ENCODE results near the gene HLA-DQB1.
"Not testable (repeated sequence)": the region's sequence is repeated elsewhere in the genome, so short reads cannot be mapped to it uniquely, and the experiment has no call there.

Gene HLA-DQB1

DNA sequence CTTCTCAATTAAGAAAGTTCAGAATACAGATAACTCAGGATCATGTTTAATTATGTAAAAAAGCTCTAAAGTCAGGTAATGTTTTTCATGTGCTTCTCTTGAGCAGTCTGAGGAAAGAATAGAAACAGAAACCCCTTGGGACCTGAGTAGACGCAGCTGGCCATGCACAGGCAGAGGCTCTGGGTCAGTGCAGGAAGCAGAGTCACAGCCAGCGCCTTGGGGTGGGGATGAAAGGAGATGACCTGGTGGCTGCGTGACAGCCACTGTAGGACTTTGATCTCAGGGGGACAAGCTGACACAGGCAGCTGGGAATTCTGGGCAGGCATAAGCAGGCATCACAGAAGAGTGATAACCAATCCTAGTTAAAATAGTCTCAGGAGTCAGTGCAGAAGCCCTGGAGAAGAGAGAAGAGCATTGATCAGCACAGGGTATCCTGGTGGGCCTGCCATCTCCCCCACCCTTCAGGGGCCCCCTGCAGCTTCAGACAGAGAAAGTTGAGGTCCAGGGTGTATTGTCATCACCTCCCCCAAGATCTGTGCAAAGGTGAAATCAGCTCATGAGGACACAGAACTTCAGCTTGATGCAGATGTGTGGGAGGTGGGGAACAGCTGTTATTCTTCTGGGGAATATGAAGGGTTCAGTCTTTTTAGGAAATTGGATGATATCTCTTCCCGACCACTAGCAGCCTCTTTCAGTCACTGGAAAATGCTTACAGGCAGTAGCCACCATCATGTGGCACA is 6.4 kb downstream of the HLA-DQB1 start:
- DNase-seq: no peak

DNA sequence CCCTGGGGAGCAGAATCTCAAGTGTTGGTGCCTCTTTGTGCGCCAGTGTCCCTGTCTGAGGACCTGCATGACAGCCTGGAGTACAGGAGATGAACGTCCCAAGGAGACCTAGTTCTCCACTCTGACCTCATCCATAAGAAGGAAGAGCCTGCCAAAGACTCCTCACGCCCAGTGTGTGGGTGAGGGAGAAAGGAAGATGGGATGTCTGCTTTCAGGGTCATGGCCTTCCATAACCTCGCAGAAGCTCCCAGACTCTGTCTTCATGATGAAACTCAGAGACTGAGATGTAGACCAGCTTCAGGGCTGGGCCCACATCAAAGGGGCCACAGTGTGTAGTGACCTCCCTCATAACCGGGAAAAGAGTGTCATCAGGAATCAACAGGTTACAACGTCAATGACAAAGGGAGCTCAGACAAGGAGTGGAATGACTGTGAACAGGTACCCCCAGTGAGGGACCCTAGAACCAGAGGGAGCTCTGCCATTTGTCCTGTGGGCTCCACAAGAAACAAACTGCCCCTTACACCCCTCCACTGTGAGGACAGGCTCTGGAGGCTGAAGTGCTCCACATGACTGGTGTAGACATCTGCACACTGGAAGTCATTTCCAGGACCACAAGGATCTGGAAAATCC is 8.1 kb downstream of the HLA-DQB1 start:
- no peak for DNase-seq

DNA sequence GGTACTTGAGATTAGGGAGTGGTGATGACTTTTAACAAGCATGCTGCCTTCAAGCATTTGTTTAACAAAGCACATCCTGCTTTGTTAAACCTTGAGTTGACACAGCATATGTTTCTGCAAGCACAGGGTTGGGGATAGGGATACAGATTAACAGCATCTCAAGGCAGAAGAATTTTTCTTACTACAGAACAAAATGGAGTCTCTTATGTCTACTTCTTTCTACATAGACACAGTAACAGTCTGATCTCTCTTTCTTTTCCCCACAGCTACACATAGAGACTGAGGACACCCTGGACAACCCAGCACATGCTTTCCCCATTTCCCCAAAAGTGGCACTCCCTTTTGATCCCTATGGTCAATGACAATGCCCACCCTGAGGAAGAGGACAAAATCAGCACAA is 8.6 kb downstream of the HLA-DQB1 start:
- not testable (repeated sequence) for DNase-seq

DNA sequence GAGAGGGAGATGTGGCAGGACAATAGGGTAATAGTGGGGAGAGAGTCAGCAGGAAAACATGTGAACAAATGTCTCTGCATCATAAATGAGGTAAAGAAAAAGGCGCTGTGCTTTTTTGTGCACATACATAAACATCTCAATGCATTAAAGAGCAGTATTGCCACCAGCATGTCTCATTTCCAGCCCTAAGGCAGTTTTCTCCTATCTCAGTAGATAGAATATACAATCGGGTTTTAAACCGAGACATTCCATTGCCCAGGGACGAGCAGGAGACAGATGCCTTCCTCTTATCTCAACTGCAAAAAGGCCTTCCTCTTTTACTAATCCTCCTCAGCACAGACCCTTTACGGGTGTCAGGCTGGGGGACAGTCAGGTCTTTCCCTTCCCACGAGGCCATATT is 9.1 kb downstream of the HLA-DQB1 start:
- not testable (repeated sequence) for DNase-seq

DNA sequence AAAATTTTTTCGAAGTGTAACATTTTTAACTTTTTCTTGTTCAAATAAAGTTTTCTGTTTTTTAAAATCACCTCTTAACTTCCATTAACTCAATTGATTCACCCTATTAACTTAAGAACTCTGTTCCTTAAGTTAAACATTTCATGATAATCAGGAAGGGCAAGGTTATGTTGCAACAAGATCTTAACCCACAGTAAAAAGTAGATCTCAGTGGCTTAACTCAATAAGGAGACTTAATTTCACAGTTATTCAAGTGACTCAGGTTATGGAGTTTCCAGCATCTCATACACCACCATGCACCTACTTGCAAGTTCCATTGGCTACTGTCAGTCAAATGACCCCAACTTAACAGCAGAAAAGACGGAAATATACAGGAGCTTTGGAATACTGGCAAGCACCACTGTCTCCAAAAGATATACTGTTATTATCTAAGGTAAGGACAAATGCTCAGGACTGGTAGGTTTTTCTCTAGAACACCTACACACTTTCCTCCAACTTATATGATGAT is 11.2 kb downstream of the HLA-DQB1 start:
- DNase-seq: no peak

DNA sequence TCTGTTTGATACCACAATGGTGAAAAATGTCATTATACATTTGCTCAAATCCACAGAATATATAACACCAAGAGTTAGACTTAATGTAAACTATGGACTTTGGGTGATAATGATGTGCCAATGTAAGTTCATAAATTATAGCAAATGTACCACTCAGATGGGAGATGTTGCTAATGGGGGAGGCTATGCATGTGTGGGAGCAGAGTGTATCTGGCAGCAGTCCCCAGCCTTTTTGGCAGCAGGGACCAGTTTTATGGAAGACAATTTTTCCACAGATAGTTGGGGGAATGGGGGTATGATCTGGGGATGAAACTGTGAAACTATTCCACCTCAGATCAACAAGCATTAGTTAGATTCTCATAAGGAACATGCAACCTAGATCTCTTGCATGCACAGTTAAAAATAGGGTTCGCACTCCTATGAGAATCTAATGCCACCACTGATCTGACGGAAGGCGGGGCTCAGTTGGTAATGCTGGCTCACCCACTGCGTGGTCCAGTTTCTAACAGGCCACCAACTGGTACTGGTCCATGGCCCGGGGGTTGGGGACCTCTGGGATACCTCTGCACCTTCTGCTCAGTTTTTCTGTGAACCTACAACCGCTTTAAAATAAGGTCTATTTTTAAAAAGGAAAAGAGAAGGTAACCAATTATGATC is 21.3 kb downstream of the HLA-DQB1 start:
- no peak for DNase-seq

DNA sequence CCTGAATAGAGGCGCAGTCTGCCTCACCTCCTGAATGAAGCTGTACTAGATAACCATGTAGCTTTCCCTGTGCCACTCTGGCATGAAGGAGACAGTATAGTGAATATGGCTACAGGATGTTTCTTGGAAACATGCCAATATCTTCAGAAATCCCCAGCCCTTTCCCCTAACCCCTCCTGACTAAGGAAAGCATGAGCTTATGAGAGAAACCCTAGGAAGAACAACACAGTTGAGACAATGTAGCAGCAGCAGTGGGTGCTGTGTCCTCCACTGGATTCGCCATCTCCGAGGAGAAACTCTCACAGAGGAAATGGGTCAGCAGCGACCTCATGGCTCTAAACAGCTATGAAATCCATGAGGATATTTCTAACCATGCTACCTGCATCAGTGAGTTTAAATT is 22.6 kb downstream of the HLA-DQB1 start:
- no peak for DNase-seq

DNA sequence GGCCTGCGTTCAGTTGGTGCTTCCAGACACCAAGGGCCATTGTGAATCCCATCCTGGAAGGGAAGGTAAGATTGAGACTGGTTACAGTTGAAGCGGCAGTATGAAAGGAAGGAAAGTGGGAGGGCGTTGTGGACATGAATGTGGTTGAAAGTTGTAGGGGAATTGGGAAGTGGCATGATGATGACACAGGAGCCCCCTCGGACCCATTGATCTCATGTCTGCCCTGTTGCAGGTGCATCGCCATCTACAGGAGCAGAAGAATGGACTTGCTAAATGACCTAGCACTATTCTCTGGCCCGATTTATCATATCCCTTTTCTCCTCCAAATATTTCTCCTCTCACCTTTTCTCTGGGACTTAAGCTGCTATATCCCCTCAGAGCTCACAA is 23.7 kb downstream of the HLA-DQB1 start:
- no peak for DNase-seq

DNA sequence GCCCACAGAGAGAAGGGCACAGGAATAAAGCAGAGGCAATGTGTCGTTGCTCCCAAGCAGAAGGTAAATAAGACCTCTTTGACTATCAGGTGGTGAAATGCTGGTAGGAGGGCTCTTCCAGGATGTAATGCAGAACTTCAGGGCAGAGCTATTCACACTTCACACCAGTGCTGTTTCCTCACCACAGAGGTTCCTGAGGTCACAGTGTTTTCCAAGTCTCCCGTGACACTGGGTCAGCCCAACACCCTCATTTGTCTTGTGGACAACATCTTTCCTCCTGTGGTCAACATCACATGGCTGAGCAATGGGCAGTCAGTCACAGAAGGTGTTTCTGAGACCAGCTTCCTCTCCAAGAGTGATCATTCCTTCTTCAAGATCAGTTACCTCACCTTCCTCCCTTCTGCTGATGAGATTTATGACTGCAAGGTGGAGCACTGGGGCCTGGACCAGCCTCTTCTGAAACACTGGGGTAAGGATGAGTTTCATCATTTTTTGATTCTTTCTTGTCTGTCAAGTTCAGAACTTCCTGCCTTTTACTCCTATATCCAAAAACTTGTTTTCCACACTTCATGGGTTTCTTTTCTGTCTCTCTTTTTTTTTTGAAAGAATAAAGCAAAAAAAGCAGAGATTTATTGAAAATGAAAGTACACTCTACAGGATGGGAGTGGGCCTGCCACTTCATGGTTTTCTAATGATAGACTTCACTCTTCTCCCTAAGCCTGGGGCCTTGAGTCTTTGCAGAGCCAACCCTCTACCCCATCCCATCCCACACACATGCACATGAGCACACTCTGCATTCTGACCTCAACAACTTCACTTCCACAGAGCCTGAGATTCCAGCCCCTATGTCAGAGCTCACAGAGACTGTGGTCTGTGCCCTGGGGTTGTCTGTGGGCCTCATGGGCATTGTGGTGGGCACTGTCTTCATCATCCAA is 24.4 kb downstream of the HLA-DQB1 start:
- DNase-seq: not testable (repeated sequence)

DNA sequence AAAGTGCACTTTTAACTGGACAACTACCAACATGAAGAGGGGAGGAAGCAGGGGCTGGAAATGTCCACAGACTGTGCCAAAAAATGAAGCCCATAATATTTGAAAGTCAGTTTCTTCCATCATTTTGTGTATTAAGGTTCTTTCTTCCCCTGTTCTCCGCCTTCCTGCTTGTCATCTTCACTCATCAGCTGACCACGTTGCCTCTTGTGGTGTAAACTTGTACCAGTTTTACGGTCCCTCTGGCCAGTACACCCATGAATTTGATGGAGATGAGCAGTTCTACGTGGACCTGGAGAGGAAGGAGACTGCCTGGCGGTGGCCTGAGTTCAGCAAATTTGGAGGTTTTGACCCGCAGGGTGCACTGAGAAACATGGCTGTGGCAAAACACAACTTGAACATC is 25.3 kb downstream of the HLA-DQB1 start:
- DNase-seq: no peak

DNA sequence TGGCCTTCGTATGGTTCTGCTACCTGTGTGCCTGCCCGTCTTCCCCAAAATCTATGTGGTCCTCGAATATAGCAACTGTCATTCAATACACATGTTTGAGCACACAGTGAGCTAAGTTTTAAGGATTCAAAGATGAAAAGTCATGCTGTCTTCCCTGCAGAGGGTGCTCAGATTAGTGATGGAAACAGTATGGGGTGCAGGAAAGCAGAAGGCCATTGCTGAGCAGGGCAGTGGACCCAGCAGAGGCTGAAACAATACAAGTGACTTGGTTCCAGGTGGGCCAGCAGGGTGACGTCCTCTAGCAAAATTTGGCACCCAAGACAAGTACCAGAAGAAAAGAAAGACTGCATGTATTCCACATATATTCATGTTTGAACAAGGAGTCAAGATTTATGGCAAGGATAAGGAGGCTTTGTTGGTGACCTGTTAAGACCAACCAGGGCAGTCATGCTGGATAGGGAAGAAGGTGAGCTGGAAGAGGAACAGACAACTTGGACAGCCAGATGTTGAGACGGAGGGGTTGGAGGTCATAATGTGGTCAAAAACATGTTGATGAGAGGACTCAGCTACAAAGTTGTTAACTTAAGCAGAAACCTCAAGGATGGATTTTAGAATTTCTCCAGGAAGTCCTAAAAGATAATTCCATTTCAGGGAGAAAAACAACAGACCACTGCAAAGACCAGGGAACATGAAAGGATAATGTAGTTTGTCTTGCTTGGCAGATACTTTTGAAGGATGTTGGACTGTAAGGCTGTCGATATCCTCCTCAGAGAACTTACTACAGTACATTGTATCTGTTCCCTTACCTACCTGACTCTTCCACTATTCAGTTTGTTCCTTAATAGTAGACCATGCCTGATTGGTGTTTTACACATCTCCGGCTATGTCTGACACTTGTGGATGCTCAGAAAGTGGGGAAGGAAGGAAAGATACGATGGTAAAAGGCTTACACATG is 26.7 kb downstream of the HLA-DQB1 start:
- no peak for DNase-seq

DNA sequence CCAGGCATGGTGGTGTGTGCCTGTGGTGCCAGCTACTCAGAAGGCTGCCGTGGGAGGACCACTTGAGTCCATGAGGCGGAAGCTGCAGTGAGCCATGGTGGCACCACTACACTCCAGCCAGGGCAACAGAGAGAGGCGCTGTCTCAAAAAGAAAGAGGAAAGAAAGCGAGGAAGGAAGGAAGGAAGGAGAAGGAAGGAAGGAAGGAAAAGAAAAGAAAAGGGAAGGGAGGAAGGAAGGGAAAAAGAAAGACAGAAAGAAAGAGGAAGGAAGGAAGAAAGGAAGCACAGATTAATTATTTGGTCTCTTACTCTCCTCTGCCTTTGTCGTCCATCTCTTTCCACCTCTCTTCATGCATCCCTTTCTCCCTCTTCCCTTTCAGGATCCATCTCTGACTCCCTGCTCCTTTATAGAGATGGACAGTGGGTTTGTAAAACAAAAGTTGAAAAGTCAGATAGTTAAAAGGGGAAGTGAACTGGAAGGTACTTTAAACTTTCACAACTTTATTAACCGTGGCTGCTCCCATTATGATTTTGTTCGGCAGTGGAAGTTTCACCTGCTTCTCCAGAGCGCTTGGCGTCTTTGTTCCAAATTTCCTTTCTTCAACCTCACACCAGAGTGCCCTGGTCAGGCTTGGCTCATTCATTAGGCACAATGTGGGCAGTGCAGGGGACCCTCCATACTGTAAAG is 27.8 kb downstream of the HLA-DQB1 start:
- DNase-seq: no peak

DNA sequence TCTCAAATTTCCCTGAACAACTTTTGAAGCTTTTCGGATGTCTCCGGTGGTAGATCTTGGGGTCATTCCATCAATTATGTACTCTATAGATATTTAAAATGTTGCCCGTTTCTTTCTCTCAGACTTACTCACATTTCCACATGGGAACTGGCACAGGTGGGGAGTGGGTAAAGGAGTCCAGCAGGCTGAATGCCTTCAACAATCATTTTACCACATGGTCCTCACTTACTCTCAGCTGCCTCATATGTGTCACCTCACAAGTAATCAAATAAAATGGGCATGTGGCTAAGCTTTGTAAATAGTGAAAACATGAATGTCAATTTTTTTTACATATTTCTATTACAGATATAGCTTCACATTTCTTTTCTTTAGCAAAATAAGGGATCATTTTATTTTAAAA is 28.6 kb downstream of the HLA-DQB1 start:
- no peak for DNase-seq

DNA sequence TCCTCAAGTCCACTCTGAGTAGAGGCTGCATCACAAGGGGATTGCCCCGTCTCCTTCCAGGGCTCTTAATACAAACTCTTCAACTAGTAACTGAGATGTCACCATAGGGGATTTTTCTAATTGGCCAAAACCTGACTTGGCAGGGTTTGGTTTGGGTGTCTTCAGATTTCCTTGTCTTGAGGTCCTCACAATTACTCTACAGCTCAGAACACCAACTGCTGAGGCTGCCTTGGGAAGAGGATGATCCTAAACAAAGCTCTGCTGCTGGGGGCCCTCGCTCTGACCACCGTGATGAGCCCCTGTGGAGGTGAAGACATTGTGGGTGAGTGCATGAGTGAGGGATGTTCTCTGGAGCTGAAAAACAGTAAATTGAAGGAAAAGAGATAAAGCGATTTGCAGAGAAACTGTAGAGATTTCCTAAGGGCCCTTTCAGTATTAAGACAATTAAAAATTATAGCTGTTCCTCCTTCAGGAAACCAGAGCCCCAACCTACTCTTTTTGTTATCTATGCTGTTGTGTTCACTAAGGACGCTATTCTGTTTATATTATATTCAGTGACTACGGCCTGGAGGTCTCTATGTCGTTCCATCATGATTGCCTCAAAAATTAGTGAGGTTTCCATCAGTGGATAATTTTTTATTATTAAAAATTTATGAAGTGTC is 29.1 kb downstream of the HLA-DQB1 start, which contains the start of gene HLA-DQA1:
TSS of gene HLA-DQA1 (plus strand) at position 188 of the 662 bp plus-strand sequence. CDS start at position 241, 53 bp downstream.
- no peak for DNase-seq

DNA sequence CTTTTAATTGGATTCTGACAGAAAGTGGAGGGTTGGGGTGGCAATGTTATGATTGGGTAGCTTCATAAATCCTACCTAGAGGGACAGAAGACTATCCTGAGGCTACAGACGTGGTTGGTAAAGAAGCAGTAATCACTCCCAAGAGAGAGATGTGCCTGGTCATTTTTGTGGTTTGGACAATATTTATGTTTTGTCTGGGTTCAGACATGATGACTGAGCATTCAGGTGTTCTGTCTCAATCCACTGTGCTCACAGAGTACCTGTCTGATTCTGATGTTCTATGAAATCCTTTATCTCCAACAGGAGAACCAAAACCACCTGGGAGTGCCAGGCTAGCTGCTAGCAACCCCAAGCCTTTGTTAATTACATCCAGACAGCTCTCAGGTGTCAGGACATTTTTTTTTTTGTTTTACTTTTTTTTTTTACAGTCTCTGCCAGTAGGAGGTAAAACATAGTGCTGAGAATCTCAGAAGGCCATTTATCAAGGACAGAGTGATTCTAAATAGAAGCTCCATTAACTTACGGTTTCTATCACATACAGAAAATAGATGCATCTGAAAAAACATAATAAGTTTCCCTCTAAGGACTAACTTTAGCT is 30.8 kb downstream of the HLA-DQB1 start:
- no peak for DNase-seq

DNA sequence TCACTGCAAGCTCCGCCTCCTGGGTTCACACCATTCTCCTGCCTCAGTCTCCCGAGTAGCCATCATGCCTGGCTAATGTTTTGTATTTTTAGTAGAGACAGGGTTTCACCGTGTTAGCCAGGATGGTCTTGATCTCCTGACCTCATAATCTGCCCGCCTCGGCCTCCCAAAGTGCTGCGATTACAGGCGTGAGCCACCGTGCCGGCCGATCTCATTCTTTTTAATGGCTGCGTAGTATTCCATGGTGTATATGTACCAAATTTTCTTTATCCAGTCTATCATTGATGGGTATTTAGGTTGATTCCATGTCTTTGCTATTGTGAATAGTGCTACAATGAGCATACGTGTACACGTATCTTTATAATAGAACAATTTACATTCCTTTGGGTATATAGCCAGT is 36.7 kb downstream of the HLA-DQB1 start:
- DNase-seq: not testable (repeated sequence)

DNA sequence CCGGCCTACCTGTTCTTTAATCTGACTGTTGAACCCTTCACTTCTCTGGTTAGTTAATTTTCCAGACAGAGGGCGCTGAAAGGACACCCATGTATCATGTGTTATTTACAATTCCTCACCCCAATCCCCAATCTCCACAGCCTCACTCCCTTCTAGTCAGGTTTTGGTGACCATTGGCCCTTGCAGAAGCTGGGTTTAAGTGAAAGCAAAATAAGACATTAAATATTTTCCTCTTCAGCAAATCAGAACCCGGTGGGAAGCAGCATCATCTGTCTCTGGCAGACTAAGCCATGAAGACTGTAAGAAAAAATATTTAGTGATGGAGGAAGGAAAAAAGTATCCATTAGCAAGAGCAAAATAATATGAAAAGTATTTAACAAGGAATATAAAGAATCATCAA is 38.6 kb downstream of the HLA-DQB1 start:
- DNase-seq: peak; percentile 8

DNA sequence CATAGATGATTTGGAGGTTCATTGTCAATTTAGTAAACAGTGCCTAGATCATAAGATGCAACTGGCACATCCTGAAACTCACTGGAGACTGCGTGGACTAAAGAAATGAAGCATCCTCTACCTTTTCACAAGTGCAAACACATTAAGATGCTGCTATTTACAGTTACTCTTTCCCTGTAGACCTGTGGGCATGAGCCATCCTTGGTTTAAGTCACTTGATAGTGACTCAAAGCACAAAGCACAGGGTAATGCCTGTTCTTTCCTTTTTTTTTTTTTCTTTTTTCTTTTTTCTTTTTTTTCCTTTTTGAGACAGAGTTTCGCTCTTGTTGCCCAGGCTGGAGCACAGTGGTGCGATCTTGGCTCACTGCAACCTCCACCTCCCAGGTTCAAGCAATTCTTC is 39.2 kb downstream of the HLA-DQB1 start:
- no peak for DNase-seq

DNA sequence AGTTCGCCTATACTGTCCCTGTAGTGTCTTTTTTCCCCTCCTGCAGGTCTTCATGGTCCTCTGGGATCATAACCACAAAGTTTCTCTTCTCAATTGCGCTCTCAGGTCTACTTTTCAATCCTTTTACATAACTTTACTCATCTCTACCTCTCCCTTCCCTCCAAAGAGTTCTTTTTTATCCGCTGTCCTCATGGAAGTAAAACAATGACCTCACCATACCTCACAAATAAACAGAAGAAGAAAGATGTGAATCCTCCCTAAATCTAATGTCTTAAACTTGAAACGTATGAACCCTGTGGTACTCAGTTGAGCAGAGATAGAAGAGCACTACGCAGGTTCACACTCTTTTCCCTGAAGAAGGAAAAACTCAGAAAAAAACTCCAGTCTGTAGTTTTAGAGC is 41.3 kb downstream of the HLA-DQB1 start:
- no peak for DNase-seq

DNA sequence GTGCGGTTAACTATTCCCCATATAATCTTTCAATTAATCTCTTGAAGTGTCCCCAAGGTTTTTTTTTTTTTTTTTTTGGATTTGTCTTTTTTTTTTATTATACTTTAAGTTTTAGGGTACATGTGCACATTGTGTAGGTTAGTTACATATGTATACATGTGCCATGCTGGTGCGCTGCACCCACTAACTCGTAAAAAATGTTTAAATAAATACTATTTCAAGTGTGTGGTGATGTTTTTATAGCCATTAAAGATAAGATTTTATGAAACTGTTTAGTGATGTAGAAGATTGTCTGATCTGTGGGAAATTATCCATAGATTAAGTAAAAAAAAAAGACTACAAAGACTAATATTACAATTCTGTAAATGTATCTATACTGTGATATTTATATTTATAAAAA is 41.9 kb downstream of the HLA-DQB1 start:
- DNase-seq: no peak
